Colon (tissue), 2 donors: ENCODE data around the gene SPTB.

Source experiments
- FAIRE-seq: peaks from 2 replicates; lab custom pipeline; 2012; peaks lifted over from hg19 to GRCh38; lab: Jason Lieb, UNC
- donor health status: control.
- donor health status: control.

The SPTB gene

GRCh38 chr14:64729386-64730060 lies 150.2 kb downstream of the SPTB start:
- FAIRE-seq = no peak

- FAIRE-seq = no peak
Observed at GRCh38 chr14:64728856-64729255, 150.9 kb downstream of the SPTB start.

DNA sequence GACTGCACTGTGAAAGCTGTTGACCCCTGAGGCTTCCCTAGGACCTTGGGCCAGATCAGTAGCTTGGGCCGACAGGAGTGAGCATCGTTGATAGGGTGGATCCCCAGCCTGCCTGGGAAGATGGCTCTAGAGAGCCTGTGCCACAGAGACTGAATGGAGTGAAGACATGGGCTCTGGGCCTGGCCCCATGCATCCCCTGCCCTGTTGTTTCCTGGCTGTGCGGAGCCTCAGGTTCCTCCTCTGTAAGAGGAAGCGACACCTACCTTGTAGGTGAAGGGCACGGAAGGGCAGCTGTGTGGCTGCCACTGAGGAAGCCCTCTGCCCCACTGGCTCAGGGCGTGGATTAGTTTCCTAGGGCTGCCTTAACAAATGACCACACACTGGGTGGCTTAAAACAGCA lies 151.6 kb downstream of the SPTB start:
- no peak for FAIRE-seq

DNA sequence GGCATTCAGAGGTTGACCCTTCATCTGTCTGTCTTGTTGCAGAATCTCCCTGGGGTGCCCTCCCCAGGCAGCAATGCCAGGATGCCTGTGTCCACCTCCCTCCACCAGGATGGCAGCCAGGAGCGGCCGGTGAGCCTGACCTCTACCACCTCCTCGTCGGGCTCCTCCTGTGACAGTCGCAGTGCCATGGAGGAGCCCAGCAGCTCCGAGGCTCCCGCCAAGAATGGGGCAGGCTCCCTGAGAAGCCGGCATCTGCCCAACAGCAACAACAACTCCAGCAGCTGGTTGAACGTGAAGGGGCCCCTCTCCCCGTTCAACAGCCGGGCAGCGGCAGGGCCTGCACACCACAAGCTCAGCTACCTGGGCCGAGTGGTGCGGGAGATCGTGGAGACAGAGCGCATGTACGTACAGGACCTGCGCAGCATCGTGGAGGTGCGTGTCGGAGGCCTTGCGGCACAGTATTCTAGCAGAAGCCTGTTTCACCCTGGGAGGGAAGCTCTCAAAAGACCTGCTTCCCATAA lies 152.1 kb downstream of the SPTB start:
- no peak for FAIRE-seq

- FAIRE-seq = peak; percentile 49
Observed at GRCh38 chr14:64726585-64726890, 153.2 kb downstream of the SPTB start.

DNA sequence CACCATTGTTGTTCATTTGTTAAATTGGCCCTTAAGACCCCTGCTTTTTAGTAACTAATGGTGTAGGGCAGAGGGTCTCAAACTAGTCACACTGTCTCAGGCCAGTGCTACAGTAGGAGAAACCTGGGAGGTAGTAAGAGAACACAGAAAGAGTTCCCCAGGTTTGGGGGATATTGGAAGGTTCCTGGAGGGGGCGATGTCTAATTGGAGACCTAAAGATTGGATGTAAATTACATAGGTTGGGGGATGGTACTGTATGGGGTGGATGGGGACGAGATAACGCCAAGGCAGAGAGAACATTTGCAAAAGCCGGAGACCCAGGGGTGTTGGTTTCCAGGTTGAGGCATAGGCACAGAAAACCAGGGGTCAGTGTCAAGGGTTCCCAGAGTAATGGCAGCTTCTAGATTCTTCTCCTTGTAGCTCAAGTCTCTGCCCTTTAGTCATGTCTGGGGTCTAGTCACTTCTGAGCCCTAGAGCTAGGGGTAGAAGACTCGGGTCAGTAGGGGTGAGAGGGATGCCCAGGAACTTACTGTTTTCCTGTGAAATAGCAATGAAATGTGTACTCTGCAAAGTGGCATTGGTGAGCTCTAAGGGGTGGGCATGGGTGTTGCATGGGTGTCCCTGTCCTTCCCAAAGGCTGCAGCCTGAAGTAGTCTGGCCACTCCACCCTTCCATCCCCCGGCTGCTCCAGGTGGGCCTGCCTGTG lies 153.7 kb downstream of the SPTB start:
- no peak for FAIRE-seq

DNA sequence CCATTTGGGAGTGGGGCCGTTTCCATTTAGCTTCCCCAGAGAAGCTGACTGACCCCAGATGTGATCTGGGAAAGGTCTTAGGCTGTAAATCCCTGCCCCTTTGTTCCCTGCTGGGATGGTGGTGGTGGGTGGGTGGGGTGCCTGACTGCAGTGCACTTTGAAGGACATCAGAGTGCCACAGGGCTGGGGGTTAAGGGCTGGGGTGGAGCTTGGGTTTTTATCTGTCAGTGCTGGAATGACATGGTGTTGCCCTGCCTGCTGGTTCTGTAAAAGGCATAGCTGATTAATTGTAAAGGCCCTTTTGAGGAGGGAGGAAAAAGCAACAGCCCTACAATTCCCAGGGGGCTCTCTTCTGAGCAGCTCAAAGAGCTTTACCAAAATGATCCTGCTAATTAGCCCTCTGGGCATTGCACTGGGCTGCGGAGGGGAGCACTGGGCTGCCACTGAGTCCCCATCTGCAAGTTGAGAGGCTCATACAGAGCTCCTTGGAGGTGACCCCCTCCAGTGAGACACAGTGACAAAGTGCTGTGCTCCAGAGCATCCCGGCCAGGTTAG lies 154.4 kb downstream of the SPTB start:
- FAIRE-seq = no peak

- no peak for FAIRE-seq
Observed at GRCh38 chr14:64724578-64724930, 155.2 kb downstream of the SPTB start.

GRCh38 chr14:64723691-64724577 lies 155.8 kb downstream of the SPTB start:
- no peak for FAIRE-seq

- FAIRE-seq = no peak
Observed at GRCh38 chr14:64722842-64723447, 156.8 kb downstream of the SPTB start.

GRCh38 chr14:64721899-64722298 lies 157.8 kb downstream of the SPTB start:
- no peak for FAIRE-seq

DNA sequence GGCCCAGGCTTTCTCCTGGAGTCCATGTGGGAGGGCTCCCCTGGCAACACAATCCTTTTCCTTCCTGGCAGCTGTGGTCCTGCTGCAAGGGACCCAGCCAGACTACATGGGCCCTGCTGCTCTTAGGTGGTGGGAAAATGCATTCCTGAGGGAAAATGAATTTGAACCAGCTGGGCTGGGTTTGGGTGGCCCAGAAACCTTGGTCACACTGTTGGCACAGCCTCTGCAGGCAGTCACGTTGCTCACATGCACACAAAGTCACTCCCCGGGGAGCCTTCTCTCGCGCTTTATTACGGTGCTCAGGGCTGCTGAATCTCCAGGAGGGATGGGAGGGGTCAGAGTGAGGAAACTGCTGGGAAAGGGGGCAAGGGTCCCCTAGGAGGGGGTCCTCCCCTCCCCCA lies 158.3 kb downstream of the SPTB start:
- FAIRE-seq = no peak

- no peak for FAIRE-seq
Observed at GRCh38 chr14:64720131-64720576, 159.6 kb downstream of the SPTB start.

DNA sequence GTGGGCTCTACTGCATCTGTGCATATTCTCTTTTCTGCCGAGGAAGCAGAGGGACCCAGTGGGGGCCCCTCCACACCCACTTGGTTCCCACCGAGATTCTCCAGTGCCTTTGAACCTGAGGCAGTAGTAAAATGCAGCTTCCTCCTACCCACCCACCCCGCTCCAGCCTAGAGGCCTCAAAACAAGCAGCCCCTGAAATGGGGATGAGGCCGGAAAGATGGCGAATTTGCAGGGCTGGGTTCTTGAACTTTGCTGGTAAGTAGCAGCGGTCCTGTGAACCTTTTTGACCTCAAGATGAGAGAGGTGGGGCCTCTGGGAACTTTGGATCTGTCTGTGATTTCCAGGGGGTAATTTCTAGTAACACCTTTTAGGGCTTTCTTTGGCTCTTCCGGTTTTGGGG lies 160.1 kb downstream of the SPTB start:
- FAIRE-seq = no peak

- no peak for FAIRE-seq
Observed at GRCh38 chr14:64718762-64719161, 160.9 kb downstream of the SPTB start.

DNA sequence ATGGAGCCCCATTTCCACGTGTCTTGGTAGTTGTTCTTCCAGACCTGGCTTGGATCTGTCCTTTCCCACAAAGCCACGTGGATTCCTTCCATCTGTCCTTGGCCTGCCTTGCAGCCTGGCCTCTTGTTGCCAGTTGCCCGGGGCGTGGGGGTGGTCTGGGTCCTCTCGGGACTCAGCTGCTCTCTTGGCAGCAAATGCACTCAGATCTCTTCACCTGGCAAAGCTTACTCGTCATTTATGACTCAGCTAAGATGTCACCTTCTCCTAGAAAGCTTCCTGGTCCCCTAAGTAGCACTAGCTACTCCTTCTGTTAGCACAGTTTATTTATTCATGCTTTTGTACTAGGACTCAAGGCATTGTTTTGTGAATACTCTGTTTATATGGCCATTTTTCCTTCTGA lies 161.8 kb downstream of the SPTB start:
- FAIRE-seq = no peak

GRCh38 chr14:64715628-64716412 lies 163.9 kb downstream of the SPTB start:
- no peak for FAIRE-seq

DNA sequence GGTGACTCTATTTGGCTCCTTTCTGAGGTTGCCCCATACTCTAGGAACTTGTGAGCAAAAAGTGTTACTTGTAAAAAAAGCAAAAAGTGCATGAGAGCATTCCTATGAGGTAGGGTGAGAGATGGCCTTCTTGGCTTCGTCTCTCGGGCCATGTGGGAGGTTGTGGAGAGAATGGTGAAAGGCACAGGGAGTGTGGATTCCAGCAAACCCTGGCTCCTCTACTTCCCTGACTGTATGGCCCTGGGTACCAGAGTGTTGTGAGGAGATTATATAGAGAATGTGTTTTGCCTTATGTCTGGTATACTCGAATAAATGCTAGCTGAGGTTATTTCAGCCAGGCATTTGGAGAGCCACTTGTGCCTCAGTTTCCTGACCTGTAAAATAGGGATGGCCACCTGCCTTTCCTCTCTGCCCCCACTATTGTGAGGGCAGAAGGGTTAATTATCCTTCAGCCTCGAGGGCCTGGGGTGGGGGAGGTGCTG lies 164.5 kb downstream of the SPTB start:
- FAIRE-seq = no peak

DNA sequence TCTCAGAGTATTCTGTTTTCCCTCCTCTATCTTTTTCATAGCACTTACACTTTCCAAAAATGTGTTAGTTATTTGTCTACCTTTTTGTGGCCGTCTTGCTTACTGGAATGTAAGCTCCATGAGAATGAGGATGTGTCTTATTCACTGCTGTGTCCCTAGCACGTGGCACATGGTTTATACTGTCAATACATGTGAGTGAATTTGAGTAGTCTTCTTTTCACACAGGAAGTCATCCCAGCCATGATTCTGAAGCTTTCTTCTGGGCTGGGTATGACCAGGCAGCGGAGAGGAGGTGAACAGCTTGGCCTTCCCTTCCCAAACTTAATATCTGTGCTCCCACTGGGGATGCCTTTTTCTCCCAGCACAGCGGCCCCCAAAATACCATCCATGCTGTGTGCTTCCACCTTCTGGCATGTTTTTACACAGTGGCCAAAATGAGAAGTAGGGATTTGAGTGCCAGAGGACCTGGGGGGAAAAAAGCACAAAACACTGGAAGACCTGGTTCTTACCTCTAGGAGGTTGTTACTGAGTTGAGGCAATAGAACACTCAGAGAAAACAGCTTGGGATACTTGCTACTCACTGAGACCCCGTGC lies 165.2 kb downstream of the SPTB start:
- no peak for FAIRE-seq

DNA sequence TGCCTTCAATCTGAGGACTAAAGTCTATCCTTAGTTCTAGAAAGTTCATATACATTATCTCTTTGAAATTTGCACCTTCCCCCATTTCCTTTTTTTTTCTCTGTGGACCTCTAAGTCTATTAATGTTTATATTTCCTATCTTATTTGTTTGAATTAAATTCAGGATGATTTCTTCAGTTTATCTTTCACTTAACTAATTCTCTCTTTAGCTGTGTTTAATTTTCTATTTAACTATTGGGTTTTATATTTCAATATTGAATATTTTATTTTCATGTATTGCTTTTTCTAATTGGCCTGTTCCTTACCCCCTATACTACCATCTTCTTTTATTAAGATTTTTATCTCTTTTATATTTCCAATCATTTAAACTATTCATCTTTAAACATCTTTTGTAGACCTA lies 166.0 kb downstream of the SPTB start:
- FAIRE-seq = no peak

- FAIRE-seq = no peak
Observed at GRCh38 chr14:64711039-64711438, 168.7 kb downstream of the SPTB start.
